SIG-M5 treated with dmso at 0.1 percent for 504 hours (cell line): ENCODE data around the gene CD164L2.

Source experiments
- DNase-seq: peaks from one replicate; lab custom pipeline; 2025; ENCODE audit not compliant: unreplicated experiment; lab: John Stamatoyannopoulos, UW

CD164L2 gene

GRCh38 chr1:27365372-27366112, 17.6 kb downstream of the CD164L2 start:
- DNase-seq = peak; percentile 75

- DNase-seq = peak; percentile 29
These were observed 18.3 kb downstream of the CD164L2 start for GRCh38 chr1:27364696-27365371.

- DNase-seq = no peak
These were observed 19.1 kb downstream of the CD164L2 start for GRCh38 chr1:27363766-27364695.

GRCh38 chr1:27361553-27361952, 21.6 kb downstream of the CD164L2 start:
- DNase-seq = no peak

- DNase-seq = no peak
These were observed 22.1 kb downstream of the CD164L2 start for GRCh38 chr1:27361044-27361402.

GRCh38 chr1:27360159-27361043, 22.7 kb downstream of the CD164L2 start:
- DNase-seq = no peak

GRCh38 chr1:27359822-27360158, 23.3 kb downstream of the CD164L2 start:
- no peak for DNase-seq

- no peak for DNase-seq
These were observed 24.2 kb downstream of the CD164L2 start for GRCh38 chr1:27358928-27359313.

GRCh38 chr1:27358038-27358927, 24.9 kb downstream of the CD164L2 start:
- no peak for DNase-seq

GRCh38 chr1:27357281-27358037, 25.7 kb downstream of the CD164L2 start:
- DNase-seq = peak; percentile 18

GRCh38 chr1:27356619-27357280, 26.4 kb downstream of the CD164L2 start:
- DNase-seq = no peak

- no peak for DNase-seq
These were observed 26.9 kb downstream of the CD164L2 start for GRCh38 chr1:27356277-27356618.

- no peak for DNase-seq
These were observed 27.4 kb downstream of the CD164L2 start for GRCh38 chr1:27355683-27356082.

- DNase-seq = no peak
These were observed 29.5 kb downstream of the CD164L2 start for GRCh38 chr1:27353629-27354028.

GRCh38 chr1:27353166-27353565, 30.0 kb downstream of the CD164L2 start:
- no peak for DNase-seq

- DNase-seq = no peak
These were observed 31.5 kb downstream of the CD164L2 start for GRCh38 chr1:27351541-27352107.

GRCh38 chr1:27350663-27351540, 32.2 kb downstream of the CD164L2 start:
- DNase-seq = no peak
